BE2C (cell line): ENCODE measurements around the gene PBX3.

Experiments used
- DNase-seq: peaks from one replicate; pipeline ENCODE4 v3.0.0-alpha.2; 2020
- H3K27me3 ChIP-seq: fragments of 250-450 bp; sonication (Bioruptor Pico); 2 replicates; pipeline ENCODE4 v1.5.1; 2020; ENCODE audit warnings: mild to moderate bottlenecking
- H3K36me3 ChIP-seq: fragments of 250-450 bp; sonication (Bioruptor Pico); 2 replicates; pipeline ENCODE4 v1.5.1; 2020; ENCODE audit warnings: mild to moderate bottlenecking
- H3K4me1 ChIP-seq: fragments of 250-450 bp; sonication (Bioruptor Pico); 2 replicates; pipeline ENCODE4 v1.5.1; 2020
- H3K4me3 ChIP-seq: 2 replicates; pipeline ENCODE4 v1.5.1; 2011; ENCODE audit warnings: low read depth, low read length
- H3K9me3 ChIP-seq: fragments of 250-450 bp; sonication (Bioruptor Pico); 2 replicates; pipeline ENCODE4 v1.5.1; 2020
- CTCF ChIP-seq: IDR thresholded peaks from 2 replicates; pipeline ENCODE4 v1.5.1; 2012; ENCODE audit warnings: mild to moderate bottlenecking, low read depth, low read length

The PBX3 gene

GRCh38 chr9:125953314-125954019 lies 206.3 kb downstream of the PBX3 start:
- peaks cover 22% of the 10 kb centered on the region for H3K4me1 ChIP-seq
- TF ChIP-seq CTCF = no peak
- no peaks in the 10 kb centered on the region for H3K9me3 ChIP-seq
- H3K27me3 ChIP-seq = no peaks in the 10 kb centered on the region
- no peak overlapping the region for H3K4me3 ChIP-seq
- no peaks in the 10 kb centered on the region for H3K36me3 ChIP-seq
- DNase-seq = no peak

GRCh38 chr9:125956102-125956501 lies 208.9 kb downstream of the PBX3 start:
- Histone ChIP-seq H3K9me3 (no peaks in the 10 kb centered on the region), H3K36me3 (no peaks in the 10 kb centered on the region), H3K4me3 (no peak overlapping the region), H3K4me1 (peaks cover 22% of the 10 kb centered on the region), H3K27me3 (no peaks in the 10 kb centered on the region)
- DNase-seq = no peak
- TF ChIP-seq CTCF = no peak

- H3K9me3 ChIP-seq = no peaks in the 10 kb centered on the region
- no peak overlapping the region for H3K4me3 ChIP-seq
- no peaks in the 10 kb centered on the region for H3K27me3 ChIP-seq
- no peak for TF ChIP-seq CTCF
- DNase-seq = no peak
- peaks cover 25% of the 10 kb centered on the region for H3K4me1 ChIP-seq
- no peaks in the 10 kb centered on the region for H3K36me3 ChIP-seq
Measured at GRCh38 chr9:125959315-125959714, 212.1 kb downstream of the PBX3 start.

- no peaks in the 10 kb centered on the region for H3K27me3 ChIP-seq
- DNase-seq = no peak
- no peak overlapping the region for H3K4me3 ChIP-seq
- TF ChIP-seq CTCF = no peak
- H3K4me1 ChIP-seq = peaks cover 25% of the 10 kb centered on the region
- H3K9me3 ChIP-seq = no peaks in the 10 kb centered on the region
- H3K36me3 ChIP-seq = no peaks in the 10 kb centered on the region
Measured at GRCh38 chr9:125959951-125960619, 212.9 kb downstream of the PBX3 start.

- no peak for DNase-seq
- peaks cover 20% of the 10 kb centered on the region for H3K4me1 ChIP-seq
- no peaks in the 10 kb centered on the region for H3K36me3 ChIP-seq
- TF ChIP-seq CTCF = no peak
- no peak overlapping the region for H3K4me3 ChIP-seq
- no peaks in the 10 kb centered on the region for H3K9me3 ChIP-seq
- H3K27me3 ChIP-seq = no peaks in the 10 kb centered on the region
Measured at GRCh38 chr9:125960626-125961025, 213.5 kb downstream of the PBX3 start.

GRCh38 chr9:125961072-125961471 lies 213.9 kb downstream of the PBX3 start:
- peaks cover 17% of the 10 kb centered on the region for H3K4me1 ChIP-seq

More at GRCh38 chr9:125961072-125961471, 213.9 kb downstream of the PBX3 start:
- Histone ChIP-seq H3K9me3 (no peaks in the 10 kb centered on the region), H3K4me3 (no peak overlapping the region), H3K27me3 (no peaks in the 10 kb centered on the region), H3K36me3 (no peaks in the 10 kb centered on the region)
- no peak for DNase-seq
- no peak for TF ChIP-seq CTCF
